NCI-H524 treated with DMSO at 0.1 percent for 48 hours (cell line): Measurements from ENCODE around the gene ABHD12.

Experiments
- DNase-seq: peaks from one replicate; lab custom pipeline; 2025; lab: John Stamatoyannopoulos, UW

The ABHD12 gene

GRCh38 chr20:25256226-25256859 lies 134.3 kb downstream of the ABHD12 start:
- no peak for DNase-seq

GRCh38 chr20:25254986-25255680 lies 135.5 kb downstream of the ABHD12 start:
- no peak for DNase-seq

GRCh38 chr20:25254571-25254970 lies 136.1 kb downstream of the ABHD12 start:
- no peak for DNase-seq

GRCh38 chr20:25253606-25254275 lies 136.9 kb downstream of the ABHD12 start:
- DNase-seq = no peak

GRCh38 chr20:25252686-25253421 lies 137.8 kb downstream of the ABHD12 start:
- no peak for DNase-seq

GRCh38 chr20:25252230-25252651 lies 138.4 kb downstream of the ABHD12 start:
- DNase-seq = no peak

- no peak for DNase-seq
These were observed 139.1 kb downstream of the ABHD12 start for GRCh38 chr20:25251558-25251957.

- DNase-seq = no peak
These were observed 139.6 kb downstream of the ABHD12 start for GRCh38 chr20:25251019-25251418.

GRCh38 chr20:25250508-25250907 lies 140.1 kb downstream of the ABHD12 start:
- DNase-seq = no peak
